SK-N-MC (cell line): ENCODE measurements around the gene ZNF775.

ENCODE experiments used
- EZH2 ChIP-seq: fragments of 200-600 bp; sonication (generic); IDR thresholded peaks from one replicate; pipeline ENCODE4 v1.6.1; 2017; ENCODE audit warnings: antibody characterized with exemption
- POLR2AphosphoS5 ChIP-seq: IDR thresholded peaks from 2 replicates; pipeline ENCODE4 v1.6.1; 2012; ENCODE audit warnings: mild to moderate bottlenecking, low read depth, low read length, borderline replicate concordance

- no peak for TF ChIP-seq POLR2AphosphoS5
- TF ChIP-seq EZH2 = no peak
Observed at GRCh38 chr7:150420242-150420641, 41.1 kb downstream of the ZNF775 start.
